Stimulated activated naive CD8-positive, alpha-beta T cell treated with anti-CD3 and anti-CD28 coated beads, Interleukin-15, Interleukin-2, amounts not matched to agents 100 ng/mL and 50 ng/mL, for 24 hours (primary cell): ENCODE data around the gene VAV3.
"Not testable (repeated sequence)": the region's sequence is repeated elsewhere in the genome, so short reads cannot be mapped to it uniquely, and the experiment has no call there.

Experiments used
- H3K27ac Mint-ChIP-seq: one replicate; pipeline ENCODE4 v1.8.0; 2021; ENCODE audit warnings: mild to moderate bottlenecking, mixed read lengths
- H3K27me3 Mint-ChIP-seq: one replicate; pipeline ENCODE4 v1.8.0; 2021; ENCODE audit warnings: mixed read lengths
- H3K36me3 Mint-ChIP-seq: one replicate; pipeline ENCODE4 v1.8.0; 2021; ENCODE audit warnings: low read depth, mixed read lengths
- H3K4me1 Mint-ChIP-seq: one replicate; pipeline ENCODE4 v1.8.0; 2021; ENCODE audit warnings: low read depth, mixed read lengths
- H3K4me3 Mint-ChIP-seq: one replicate; pipeline ENCODE4 v1.8.0; 2021; ENCODE audit warnings: mild to moderate bottlenecking, mixed read lengths
- H3K9me3 Mint-ChIP-seq: one replicate; pipeline ENCODE4 v1.8.0; 2021; ENCODE audit warnings: mixed read lengths

The VAV3 gene

GRCh38 chr1:107896401-107896800 lies 68.6 kb downstream of the VAV3 start:
- Mint-ChIP-seq H3K27ac (peak overlapping the region; percentile 89), H3K36me3 (peaks cover 10% of the 10 kb centered on the region), H3K4me1 (peaks cover 81% of the 10 kb centered on the region), H3K9me3 (peaks cover 4% of the 10 kb centered on the region), H3K27me3 (no peaks in the 10 kb centered on the region), H3K4me3 (peak overlapping the region; percentile 12)

- Mint-ChIP-seq H3K27me3 (no peaks in the 10 kb centered on the region), H3K4me3 (no peak overlapping the region), H3K36me3 (peaks cover 10% of the 10 kb centered on the region), H3K9me3 (peaks cover 4% of the 10 kb centered on the region), H3K27ac (no peak overlapping the region), H3K4me1 (peaks cover 79% of the 10 kb centered on the region)
Observed at GRCh38 chr1:107895403-107896191, 69.4 kb downstream of the VAV3 start.

GRCh38 chr1:107894605-107895004 lies 70.4 kb downstream of the VAV3 start:
- Mint-ChIP-seq H3K9me3 (peaks cover 4% of the 10 kb centered on the region), H3K4me1 (peaks cover 74% of the 10 kb centered on the region), H3K4me3 (no peak overlapping the region), H3K27ac (no peak overlapping the region), H3K27me3 (no peaks in the 10 kb centered on the region), H3K36me3 (peaks cover 10% of the 10 kb centered on the region)

- peaks cover 65% of the 10 kb centered on the region for H3K4me1 Mint-ChIP-seq
- H3K9me3 Mint-ChIP-seq, H3K4me3 Mint-ChIP-seq, H3K27ac Mint-ChIP-seq, H3K27me3 Mint-ChIP-seq, H3K36me3 Mint-ChIP-seq: not testable (repeated sequence)
Observed at GRCh38 chr1:107893350-107893749, 71.6 kb downstream of the VAV3 start.

DNA sequence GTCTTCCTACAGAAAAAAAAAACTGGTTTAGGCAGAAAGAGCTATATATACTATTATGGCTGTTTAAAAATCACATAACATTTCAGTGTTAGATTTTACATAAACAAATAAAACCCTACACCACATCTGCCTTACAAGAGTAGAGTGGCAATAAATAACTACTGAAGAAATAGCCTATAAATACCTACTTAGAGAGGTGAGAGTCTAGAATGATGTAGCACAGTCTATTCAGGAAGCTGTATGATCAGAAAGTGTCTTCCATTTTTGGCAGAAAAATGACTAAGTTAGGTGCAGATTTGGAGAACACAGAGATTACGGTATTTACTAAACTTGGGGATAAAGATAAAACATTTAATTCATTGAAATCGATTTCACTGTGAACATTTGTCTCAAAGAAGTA lies 75.5 kb downstream of the VAV3 start:
- Mint-ChIP-seq H3K4me1 (peaks cover 40% of the 10 kb centered on the region), H3K27me3 (no peaks in the 10 kb centered on the region), H3K4me3 (no peak overlapping the region), H3K9me3 (peaks cover 4% of the 10 kb centered on the region), H3K36me3 (peaks cover 13% of the 10 kb centered on the region), H3K27ac (no peak overlapping the region)

DNA sequence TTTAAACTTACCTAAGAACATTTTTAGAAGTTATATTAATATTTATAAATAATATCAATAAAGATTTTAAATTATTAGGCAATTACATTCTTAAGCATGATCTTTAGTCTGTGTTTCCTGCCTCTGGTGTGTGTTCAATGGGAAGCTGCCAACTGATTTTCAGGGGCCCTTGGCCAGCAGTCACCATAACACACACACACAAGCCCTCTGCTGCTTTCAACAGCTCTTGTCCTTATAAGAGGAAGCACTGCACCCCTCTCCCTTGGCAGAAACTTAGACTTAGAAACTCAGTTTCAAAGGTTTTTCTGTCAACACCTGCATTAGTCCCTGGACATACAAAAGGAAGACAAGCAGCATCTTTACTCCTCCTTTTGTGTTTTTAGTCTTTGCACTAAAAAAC lies 81.4 kb downstream of the VAV3 start:
- Mint-ChIP-seq H3K9me3 (no peaks in the 10 kb centered on the region), H3K27ac (no peak overlapping the region), H3K36me3 (peaks cover 4% of the 10 kb centered on the region), H3K4me1 (peaks cover 49% of the 10 kb centered on the region), H3K4me3 (no peak overlapping the region), H3K27me3 (no peaks in the 10 kb centered on the region)

DNA sequence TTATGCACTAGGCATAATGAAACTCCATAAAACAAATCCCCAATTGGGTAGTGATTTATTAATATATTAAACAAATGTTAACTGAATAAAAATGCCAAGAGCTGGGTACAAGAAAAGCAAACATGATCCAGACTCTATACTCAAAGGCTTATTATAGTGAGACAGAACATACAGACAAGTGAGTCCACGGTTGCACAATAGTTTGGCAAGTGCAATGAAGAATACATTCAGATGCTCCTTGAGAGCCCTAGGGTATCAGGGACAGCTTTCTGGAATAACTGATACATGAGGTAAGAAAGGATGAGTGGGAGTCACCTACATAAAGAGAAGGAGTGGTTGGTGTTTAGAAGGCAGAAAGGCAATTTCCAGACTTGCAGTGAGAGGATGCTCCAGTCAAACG lies 85.1 kb downstream of the VAV3 start:
- H3K27me3 Mint-ChIP-seq, result no peaks in the 10 kb centered on the region
- H3K36me3 Mint-ChIP-seq, result peaks cover 4% of the 10 kb centered on the region
- H3K9me3 Mint-ChIP-seq, result no peaks in the 10 kb centered on the region
- peaks cover 76% of the 10 kb centered on the region for H3K4me1 Mint-ChIP-seq
- no peak overlapping the region for H3K4me3 Mint-ChIP-seq
- peak overlapping the region; percentile 18 for H3K27ac Mint-ChIP-seq

DNA sequence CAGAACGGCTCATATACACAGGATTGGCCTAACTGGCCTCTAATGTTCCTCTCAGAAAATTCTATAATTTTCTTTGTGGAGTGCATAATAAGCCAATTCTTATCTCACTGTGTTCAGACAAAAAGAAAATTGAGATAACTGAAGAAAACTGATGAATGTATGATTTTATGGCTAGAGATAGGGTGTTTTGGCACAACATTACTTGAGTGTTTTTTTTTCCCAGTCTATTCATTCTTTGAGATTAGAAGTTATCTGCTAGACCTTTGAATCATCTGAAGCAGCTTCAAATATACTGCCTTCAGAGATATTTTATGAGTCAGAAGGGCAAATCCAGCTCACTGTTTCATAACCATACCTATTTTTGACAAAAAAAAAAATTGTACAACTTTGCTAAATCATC lies 85.6 kb downstream of the VAV3 start:
- no peak overlapping the region for H3K27ac Mint-ChIP-seq
- H3K27me3 Mint-ChIP-seq, result no peaks in the 10 kb centered on the region
- H3K9me3 Mint-ChIP-seq, result no peaks in the 10 kb centered on the region
- peaks cover 4% of the 10 kb centered on the region for H3K36me3 Mint-ChIP-seq
- H3K4me3 Mint-ChIP-seq, result no peak overlapping the region
- H3K4me1 Mint-ChIP-seq, result peaks cover 77% of the 10 kb centered on the region

GRCh38 chr1:107877745-107878144 lies 87.2 kb downstream of the VAV3 start:
- Mint-ChIP-seq H3K36me3 (peaks cover 9% of the 10 kb centered on the region), H3K4me3 (no peak overlapping the region), H3K27ac (no peak overlapping the region), H3K4me1 (peaks cover 83% of the 10 kb centered on the region), H3K27me3 (no peaks in the 10 kb centered on the region), H3K9me3 (no peaks in the 10 kb centered on the region)

GRCh38 chr1:107877092-107877491 lies 87.9 kb downstream of the VAV3 start:
- H3K9me3 Mint-ChIP-seq, result no peaks in the 10 kb centered on the region
- H3K27ac Mint-ChIP-seq, result no peak overlapping the region
- peaks cover 80% of the 10 kb centered on the region for H3K4me1 Mint-ChIP-seq
- peaks cover 9% of the 10 kb centered on the region for H3K36me3 Mint-ChIP-seq
- H3K4me3 Mint-ChIP-seq, result no peak overlapping the region
- H3K27me3 Mint-ChIP-seq, result no peaks in the 10 kb centered on the region

DNA sequence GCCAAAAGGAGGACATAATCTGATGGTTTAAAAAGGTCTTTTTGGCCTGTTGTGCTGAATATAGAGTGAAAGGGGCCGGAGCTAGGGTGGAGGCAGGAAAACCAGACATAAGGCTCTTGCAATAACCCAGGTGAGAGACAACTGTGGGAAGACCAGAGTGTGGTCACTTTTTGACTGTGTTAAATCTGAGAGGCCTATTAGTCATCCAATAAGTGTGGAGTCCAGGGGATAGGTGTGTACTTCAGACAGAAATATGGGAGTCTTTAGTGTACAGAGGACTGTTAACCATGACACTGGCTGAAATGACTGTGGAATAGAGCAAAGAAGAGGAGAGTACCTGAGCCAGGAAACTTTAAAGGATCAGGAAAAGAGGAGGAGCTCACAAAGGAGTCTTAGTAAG lies 89.3 kb downstream of the VAV3 start:
- Mint-ChIP-seq H3K27me3 (no peaks in the 10 kb centered on the region), H3K4me3 (no peak overlapping the region), H3K36me3 (peaks cover 9% of the 10 kb centered on the region), H3K4me1 (peaks cover 76% of the 10 kb centered on the region), H3K9me3 (peaks cover under 1% of the 10 kb centered on the region), H3K27ac (no peak overlapping the region)

- Mint-ChIP-seq H3K27ac (no peak overlapping the region), H3K4me1 (peaks cover 71% of the 10 kb centered on the region), H3K9me3 (peaks cover 4% of the 10 kb centered on the region), H3K27me3 (no peaks in the 10 kb centered on the region), H3K36me3 (peaks cover 15% of the 10 kb centered on the region), H3K4me3 (no peak overlapping the region)
Observed at GRCh38 chr1:107874221-107874620, 90.8 kb downstream of the VAV3 start.

DNA sequence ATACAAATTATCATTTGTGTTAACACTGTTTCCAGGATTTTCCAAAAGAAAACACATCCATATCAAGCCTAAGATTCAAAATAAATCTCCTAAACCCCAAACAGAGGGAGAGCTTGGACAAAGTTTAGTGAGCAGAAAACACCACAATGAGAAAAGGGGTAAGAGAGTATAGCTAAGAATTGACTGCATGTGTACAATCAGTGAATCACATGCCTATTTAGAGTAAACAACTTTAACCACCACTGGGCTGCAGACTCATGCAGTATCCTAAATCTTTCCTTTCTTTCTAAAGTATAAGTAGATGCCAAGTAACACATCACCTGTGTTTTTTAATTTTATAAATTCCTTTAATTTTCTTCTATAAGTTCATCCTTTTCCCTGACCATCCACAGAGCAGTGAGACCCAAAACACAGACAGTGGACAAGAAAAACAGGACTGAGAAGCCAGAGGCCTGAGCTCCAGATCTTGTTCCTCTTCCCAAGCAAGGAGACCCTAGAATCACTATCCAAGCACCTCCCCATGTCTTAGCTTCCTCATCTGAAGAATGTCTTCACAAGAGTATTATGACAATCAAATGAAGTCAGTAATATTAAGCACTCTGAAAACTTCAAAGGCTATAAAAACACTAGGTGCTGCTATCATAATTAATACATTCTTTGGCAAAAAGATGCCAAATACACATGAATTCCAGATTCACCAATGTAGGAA lies 93.1 kb downstream of the VAV3 start:
- H3K4me3 Mint-ChIP-seq, result no peak overlapping the region
- peaks cover 58% of the 10 kb centered on the region for H3K4me1 Mint-ChIP-seq
- H3K36me3 Mint-ChIP-seq, result peaks cover 11% of the 10 kb centered on the region
- H3K27ac Mint-ChIP-seq, result peak overlapping the region; percentile 46
- no peaks in the 10 kb centered on the region for H3K27me3 Mint-ChIP-seq
- H3K9me3 Mint-ChIP-seq, result peaks cover 4% of the 10 kb centered on the region

GRCh38 chr1:107871259-107871658 lies 93.7 kb downstream of the VAV3 start:
- peaks cover 54% of the 10 kb centered on the region for H3K4me1 Mint-ChIP-seq
- H3K4me3 Mint-ChIP-seq, result no peak overlapping the region
- H3K9me3 Mint-ChIP-seq, result peaks cover 4% of the 10 kb centered on the region
- H3K27ac Mint-ChIP-seq, result peak overlapping the region; percentile 46
- H3K27me3 Mint-ChIP-seq, result no peaks in the 10 kb centered on the region
- H3K36me3 Mint-ChIP-seq, result peaks cover 11% of the 10 kb centered on the region

DNA sequence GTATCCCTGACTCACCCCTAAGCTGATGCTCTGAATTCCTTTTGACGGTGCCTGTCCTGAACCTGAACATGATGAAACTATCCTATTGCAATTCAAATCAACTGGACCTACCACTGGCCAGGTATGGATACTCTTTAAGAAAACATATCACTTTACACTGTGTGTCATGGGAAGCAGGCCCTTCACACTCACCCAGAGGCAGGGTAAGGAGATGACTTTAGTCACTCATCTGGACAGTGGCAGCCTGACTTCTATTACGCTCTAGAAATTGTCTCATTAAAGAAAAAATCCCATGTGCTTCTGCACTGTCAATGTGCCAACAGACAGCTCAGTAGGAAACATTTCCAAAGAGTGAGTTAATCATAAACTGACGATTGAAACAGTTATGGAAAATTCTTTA lies 94.3 kb downstream of the VAV3 start:
- Mint-ChIP-seq H3K27ac (peak overlapping the region; percentile 27), H3K9me3 (peaks cover 4% of the 10 kb centered on the region), H3K36me3 (peaks cover 11% of the 10 kb centered on the region), H3K27me3 (no peaks in the 10 kb centered on the region), H3K4me1 (peaks cover 50% of the 10 kb centered on the region), H3K4me3 (no peak overlapping the region)
